Astrocyte of the cerebellum (primary cell): ENCODE data around the gene GGN.
A peak's percentile ranks its signal among the peaks of the same experiment; 100 is the strongest.

Experiments
- DNase-seq: peaks from one replicate; pipeline ENCODE4 v3.0.0-alpha.2; 2011; ENCODE audit warnings: low read depth
- H3K4me3 ChIP-seq: 2 replicates; pipeline ENCODE4 v1.5.1; 2011; ENCODE audit warnings: mild to moderate bottlenecking, low read depth, low read length, moderate library complexity
- CTCF ChIP-seq: IDR thresholded peaks from 2 replicates; pipeline ENCODE4 v1.5.1; 2012; ENCODE audit warnings: low read length, low read depth, moderate library complexity, mild to moderate bottlenecking; ENCODE audit errors: missing control alignments
- in situ Hi-C: cut with HindIII; loops from 2 replicates; pipeline ENCODE4 v1.10.0; 2017; ENCODE audit warnings: low sequenced_read_pairs

GGN gene

GRCh38 chr19:38387550-38388348 is at the start of gene GGN:
Gene GGN, minus strand, starts transcription at chr19:38388034. Its CDS starts 773 bp downstream, at chr19:38387261.
- H3K4me3 ChIP-seq: peak within 1 kb of the TSS; percentile 81
- in situ Hi-C loops: no loop called here
- no peak for TF ChIP-seq CTCF
- DNase-seq: peak; percentile 80

GRCh38 chr19:38437295-38437694 is 49.5 kb upstream of the GGN start:
- DNase-seq: no peak
- H3K4me3 ChIP-seq: no peak overlapping the region
- in situ Hi-C loops: no loop called here
- no peak for TF ChIP-seq CTCF

GRCh38 chr19:38434549-38435051 is 46.8 kb upstream of the GGN start:
- DNase-seq: no peak
- TF ChIP-seq CTCF: no peak
- in situ Hi-C loops: no loop called here

GRCh38 chr19:38433268-38433733 is 45.5 kb upstream of the GGN start, which contains the start of gene RYR1:
Gene RYR1, plus strand, starts transcription at chr19:38433691. Its CDS starts 139 bp downstream, at chr19:38433830.
- DNase-seq: no peak
- no peak for TF ChIP-seq CTCF
- H3K4me3 ChIP-seq: no peak within 1 kb of the TSS
- in situ Hi-C loops: no loop called here

More at GRCh38 chr19:38434549-38435051, 46.8 kb upstream of the GGN start:
- no peak overlapping the region for H3K4me3 ChIP-seq

- DNase-seq: no peak
- in situ Hi-C loops: no loop called here
- TF ChIP-seq CTCF: no peak
- no peak overlapping the region for H3K4me3 ChIP-seq
Observed at GRCh38 chr19:38430931-38431330, 43.1 kb upstream of the GGN start.

GRCh38 chr19:38429811-38430156 is 42.0 kb upstream of the GGN start:
- H3K4me3 ChIP-seq: no peak overlapping the region
- in situ Hi-C loops: no loop called here
- DNase-seq: no peak
- TF ChIP-seq CTCF: no peak
